WI38 (cell line): ENCODE measurements around the gene LGMN.

ENCODE experiments used
- H3K4me3 ChIP-seq: 2 replicates; pipeline ENCODE4 v1.5.1; 2011; ENCODE audit warnings: low read depth, mild to moderate bottlenecking, control low read depth, low read length
- TF ChIP-seq, protein P1 (sequence below): IDR thresholded peaks from 2 replicates; pipeline ENCODE4 v1.5.1; 2012; ENCODE audit warnings: low read depth, mild to moderate bottlenecking, control low read depth, low read length

LGMN gene

GRCh38 chr14:92711976-92712653, 36.3 kb downstream of the LGMN start:
- TF ChIP-seq, protein P1, sequence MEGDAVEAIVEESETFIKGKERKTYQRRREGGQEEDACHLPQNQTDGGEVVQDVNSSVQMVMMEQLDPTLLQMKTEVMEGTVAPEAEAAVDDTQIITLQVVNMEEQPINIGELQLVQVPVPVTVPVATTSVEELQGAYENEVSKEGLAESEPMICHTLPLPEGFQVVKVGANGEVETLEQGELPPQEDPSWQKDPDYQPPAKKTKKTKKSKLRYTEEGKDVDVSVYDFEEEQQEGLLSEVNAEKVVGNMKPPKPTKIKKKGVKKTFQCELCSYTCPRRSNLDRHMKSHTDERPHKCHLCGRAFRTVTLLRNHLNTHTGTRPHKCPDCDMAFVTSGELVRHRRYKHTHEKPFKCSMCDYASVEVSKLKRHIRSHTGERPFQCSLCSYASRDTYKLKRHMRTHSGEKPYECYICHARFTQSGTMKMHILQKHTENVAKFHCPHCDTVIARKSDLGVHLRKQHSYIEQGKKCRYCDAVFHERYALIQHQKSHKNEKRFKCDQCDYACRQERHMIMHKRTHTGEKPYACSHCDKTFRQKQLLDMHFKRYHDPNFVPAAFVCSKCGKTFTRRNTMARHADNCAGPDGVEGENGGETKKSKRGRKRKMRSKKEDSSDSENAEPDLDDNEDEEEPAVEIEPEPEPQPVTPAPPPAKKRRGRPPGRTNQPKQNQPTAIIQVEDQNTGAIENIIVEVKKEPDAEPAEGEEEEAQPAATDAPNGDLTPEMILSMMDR: no peak
- no peak overlapping the region for H3K4me3 ChIP-seq

GRCh38 chr14:92710001-92710341, 38.5 kb downstream of the LGMN start:
- TF ChIP-seq, protein P1: no peak
- H3K4me3 ChIP-seq: no peak overlapping the region

DNA sequence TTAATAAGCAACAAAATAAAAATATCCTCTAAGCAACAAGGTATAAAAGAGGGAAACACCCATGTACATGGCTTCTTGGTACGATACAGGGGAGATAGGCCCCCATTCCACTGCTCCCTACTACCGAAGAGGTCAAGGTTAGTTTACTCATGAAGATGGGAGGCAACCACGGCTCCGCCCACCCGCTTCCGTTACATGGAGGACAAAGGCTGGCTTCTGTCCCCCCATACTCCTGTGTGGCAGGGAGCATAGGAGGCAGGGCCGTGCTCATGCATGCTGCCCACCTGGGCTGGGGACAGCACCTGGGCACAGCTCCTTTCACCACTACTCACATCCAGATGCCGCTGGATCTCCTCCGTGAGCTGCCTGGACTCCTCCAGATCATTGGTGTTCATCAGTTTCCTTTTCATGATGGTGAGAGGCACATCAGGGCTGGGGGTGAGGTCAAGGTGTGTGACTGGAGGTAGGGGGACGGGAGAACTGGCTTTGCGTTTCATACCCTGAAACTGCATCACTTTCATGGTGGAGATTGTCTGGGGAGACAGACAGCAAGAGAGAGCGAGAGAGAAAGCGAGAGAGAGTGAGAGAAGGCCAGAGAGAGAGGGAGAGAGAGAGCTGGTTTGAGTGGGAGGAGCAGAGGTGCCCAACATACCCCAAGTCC, 39.0 kb downstream of the LGMN start:
- TF ChIP-seq, protein P1: no peak
- H3K4me3 ChIP-seq: no peak overlapping the region

DNA sequence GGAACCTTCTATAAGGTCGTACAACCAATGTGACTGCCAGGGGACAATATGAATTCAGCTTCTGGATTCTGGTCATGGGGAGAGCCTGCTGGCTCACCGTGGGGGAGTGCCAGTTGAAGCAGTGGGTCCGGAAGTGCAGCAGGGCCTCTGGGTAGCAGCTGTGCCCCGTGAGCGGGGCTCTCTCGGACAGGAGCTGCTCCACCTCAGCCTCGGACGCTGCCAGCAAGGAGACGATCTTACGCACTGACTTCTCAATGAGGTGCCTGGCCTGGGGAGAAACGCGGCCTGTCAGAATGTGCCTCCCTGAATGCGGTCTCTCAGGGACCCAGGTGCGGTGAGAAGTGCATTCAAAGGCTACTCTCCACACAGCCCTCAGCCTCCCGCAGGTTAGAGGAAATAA, 42.0 kb downstream of the LGMN start:
- H3K4me3 ChIP-seq: no peak overlapping the region
- TF ChIP-seq, protein P1: no peak

DNA sequence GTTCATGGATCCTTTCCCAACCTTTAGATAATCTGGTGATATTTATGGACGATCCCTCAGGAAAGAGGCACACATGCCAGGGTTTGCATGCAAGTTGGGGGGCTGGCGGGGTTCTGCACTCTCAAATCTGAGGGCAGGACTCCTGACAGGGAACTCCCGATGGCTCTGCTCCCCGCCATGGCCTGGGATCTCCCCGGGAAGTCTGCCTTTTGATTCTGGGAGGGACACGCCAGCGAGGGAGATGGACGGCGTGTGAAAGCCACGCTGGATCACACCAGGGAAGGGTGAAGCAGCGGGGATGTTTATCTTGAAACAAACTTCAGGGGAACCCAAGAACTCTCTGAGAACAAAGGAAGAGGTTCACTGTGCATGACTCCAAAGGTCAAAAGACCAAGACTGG, 43.6 kb downstream of the LGMN start:
- H3K4me3 ChIP-seq: no peak overlapping the region
- TF ChIP-seq, protein P1: no peak

DNA sequence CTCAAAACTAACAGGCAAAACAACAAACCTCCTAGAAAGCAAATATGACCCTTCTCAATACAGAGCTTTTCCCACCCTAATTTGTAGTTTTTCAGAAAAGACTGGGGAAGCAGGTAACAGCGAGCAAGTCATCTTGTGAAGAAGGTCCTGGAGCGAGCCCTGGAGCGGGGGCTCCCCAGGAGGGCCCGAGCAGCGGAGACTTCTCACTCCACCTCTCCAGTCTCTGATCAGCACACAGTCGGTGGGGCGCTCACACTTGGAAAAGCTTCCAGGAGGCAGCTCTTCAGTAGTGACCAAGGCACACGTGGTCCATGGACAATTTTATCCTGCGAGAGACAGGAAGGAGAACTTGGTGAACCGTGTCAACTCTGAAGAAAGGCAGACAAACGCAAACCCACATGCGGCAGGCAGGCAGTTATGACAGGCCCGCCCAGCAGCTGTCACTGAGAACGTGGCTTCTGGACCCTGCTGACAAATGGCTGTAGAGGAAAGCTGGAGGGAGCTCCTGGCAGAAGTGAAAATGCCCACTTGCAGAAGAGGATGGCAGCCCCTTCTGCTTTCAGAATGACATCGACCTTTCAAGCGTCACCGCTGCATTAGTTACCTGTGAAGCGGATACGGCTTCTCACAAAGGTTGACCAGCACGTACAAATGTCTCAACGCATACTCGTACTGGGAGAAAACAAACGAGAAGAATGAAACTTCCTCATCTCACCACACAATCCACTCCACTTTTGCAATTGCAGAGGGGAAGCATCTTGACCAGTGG, 44.2 kb downstream of the LGMN start:
- TF ChIP-seq, protein P1: no peak
- no peak overlapping the region for H3K4me3 ChIP-seq

DNA sequence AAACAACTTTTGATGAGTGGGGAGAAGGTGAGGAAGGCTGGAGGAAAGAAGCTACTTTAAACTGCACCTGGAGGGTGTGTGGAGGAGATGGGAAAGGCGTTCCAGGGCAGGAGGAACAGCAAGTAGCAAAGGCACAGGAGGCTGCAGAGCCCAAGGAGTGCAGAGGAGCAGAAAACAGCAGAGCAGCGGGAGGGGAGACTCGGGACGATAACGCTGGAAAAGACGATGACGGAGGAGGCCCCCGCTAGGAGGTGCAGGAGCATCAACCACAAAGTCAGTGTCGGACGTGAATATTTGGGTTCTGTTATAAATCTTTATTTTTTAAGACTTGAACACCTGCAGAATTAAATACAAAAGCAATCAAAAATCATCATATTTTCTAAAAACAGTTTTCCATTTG, 44.9 kb downstream of the LGMN start:
- TF ChIP-seq, protein P1: no peak
- no peak overlapping the region for H3K4me3 ChIP-seq
